ENCODE measurements around the gene STK11. TPM values are rescaled to one million over a fixed set of nuclear protein-coding genes. Genes with fewer than 3 reads are reported as not detected.

Gene STK11
- total RNA-seq, 2 donors from 2014 or later = 32.5 to 35.9 TPM

DNA sequence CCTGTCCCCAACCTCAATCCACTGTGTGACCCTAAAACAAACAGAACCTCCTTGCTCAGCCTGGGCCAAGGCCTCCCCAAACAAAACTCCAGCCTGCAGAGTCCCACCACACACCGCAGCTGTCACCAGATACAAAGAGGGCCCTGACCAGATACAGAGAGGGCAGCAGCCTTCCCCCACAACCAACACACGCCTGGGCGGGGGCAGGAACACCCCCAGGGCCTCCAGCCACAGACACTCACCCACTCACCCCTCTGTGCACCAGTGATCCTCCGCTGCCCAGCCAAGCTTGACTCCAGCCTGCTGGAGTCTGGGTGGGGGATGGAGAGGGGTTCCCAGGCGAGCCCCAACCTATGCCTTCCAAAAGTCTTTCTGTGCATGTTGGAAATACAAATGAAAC lies 57.6 kb downstream of the STK11 start:
- DNase-seq (ENCODE audit: low spot score) = no peak
- intact Hi-C loops (cut with DNase I) = no loop called here

GRCh38 chr19:1264801-1265614 lies 59.4 kb downstream of the STK11 start:
- intact Hi-C loops (cut with DNase I) = no loop called here
- DNase-seq (ENCODE audit: low spot score) = peak; percentile 93

DNA sequence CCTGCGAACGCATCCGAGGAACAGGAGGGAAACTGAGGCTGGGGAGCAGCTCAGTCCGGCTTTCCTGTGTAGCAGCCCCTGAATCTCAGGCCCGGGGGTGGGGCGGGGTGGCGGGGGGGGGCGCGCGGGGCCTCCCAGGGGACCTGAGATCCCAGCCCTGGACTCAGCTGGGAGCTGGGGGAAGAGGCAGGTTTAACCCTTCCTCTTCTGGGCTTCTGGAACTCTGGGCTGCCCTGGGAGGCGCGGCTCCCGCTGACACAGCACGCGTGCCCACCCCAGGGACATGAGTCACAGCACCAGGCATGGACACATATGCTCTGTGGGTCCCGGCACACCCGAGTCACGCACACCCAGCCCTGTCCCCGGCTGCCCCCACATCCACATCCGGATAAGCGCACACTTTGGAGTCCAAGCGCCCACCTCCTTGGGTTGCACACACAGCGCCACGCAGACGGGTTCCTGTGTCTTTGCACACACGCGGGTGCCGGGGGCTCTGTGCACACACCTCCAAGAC lies 60.1 kb downstream of the STK11 start:
- intact Hi-C loops (cut with DNase I) = loop anchor here in 1 of 2 donors (2.0 kb wide), 1 partner anchor 21 kb away; no protein-coding TSS in a partner anchor
- peak; percentile 95 for DNase-seq (ENCODE audit: low spot score)

DNA sequence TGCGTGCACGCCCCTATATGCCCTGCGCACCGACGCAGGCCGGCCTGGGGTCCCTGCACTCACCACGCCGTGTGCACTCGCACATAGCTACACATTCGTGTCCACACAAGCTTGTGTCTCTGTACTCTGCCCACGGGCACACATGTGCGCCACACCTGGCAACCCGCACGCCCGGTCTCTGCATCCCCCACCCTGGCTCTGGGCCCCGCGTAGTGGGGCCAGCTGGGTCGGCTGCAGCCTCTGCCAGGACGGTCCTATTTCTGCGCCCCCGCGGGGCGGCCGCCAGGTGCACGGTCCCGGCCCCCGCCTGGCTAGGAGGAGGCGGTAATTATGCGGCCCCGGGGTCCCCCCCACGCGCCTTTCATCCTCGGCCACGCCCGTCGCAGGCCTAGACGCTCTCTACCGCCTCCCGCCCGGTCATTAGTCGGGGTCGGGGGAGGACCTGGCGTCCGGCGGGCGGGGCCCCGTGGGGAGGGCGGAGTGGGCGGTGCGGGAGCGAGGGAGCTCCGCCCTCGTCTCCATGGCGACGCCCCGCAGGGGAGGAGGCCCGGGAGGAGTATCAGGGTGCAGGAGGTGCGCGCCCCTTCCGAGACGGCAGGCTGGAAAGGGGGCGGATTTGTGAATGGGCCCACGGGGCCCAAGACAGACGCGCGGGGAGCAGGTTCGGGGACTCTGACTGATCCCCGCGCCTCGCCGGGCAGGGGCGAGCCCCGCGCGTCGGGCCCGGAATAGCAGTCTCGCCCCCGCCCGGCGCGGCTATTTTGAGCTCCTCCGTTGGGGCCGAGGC lies 60.7 kb downstream of the STK11 start:
- DNase-seq (ENCODE audit: low spot score) = peak; percentile 97
- intact Hi-C loops (cut with DNase I) = loop anchor here in 1 of 2 donors (2.0 kb wide), 1 partner anchor 22 kb away; no protein-coding TSS in a partner anchor

GRCh38 chr19:1266916-1267476 lies 61.4 kb downstream of the STK11 start:
- DNase-seq (ENCODE audit: low spot score) = peak; percentile 95
- intact Hi-C loops (cut with DNase I) = loop anchor here (1.0 to 2.0 kb wide), 2 partner anchors 22 to 23 kb away; no protein-coding TSS in a partner anchor

DNA sequence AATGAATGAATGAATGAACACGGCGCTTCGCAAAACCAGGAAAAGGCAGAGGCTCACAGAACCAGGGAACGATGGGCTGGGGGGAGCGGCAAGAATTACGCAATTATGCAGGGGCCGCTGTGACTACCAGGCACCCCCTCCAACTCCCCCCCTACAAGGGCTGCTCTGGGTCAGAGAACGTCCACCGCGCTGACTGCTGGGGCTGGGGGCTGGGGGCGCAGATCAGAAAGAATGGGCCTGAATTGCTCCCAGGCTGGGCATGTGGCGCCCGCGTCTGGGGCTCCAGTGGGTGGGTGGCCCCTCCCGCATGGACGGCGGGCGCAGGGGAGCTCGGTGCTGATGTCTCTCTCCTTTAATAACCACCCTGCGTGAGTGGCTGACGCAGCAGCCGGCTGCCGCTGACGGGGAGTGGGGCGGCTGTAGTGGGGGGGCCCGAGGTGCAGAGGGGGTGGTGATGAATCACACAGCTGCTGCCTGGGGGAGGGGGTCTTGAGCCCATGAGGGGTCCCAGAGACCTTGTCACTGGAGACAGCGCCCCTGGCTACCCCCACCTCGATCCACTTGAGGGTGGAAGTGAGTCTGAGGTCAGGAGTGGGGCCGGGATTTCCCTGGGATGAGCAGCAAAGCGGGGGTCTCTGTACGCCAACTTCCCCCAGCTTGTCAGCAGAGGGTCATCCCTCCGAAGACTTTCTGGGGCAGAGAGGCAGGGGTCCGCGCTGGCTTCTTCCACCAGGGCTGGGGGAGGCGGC lies 62.1 kb downstream of the STK11 start:
- DNase-seq (ENCODE audit: low spot score) = peak; percentile 85
- intact Hi-C loops (cut with DNase I) = loop anchor here (1.0 to 2.0 kb wide), 2 partner anchors 23 kb away; no protein-coding TSS in a partner anchor

- peak; percentile 85 for DNase-seq (ENCODE audit: low spot score)
- intact Hi-C loops (cut with DNase I) = no loop called here
Measured at GRCh38 chr19:1268226-1269064, 62.9 kb downstream of the STK11 start.

DNA sequence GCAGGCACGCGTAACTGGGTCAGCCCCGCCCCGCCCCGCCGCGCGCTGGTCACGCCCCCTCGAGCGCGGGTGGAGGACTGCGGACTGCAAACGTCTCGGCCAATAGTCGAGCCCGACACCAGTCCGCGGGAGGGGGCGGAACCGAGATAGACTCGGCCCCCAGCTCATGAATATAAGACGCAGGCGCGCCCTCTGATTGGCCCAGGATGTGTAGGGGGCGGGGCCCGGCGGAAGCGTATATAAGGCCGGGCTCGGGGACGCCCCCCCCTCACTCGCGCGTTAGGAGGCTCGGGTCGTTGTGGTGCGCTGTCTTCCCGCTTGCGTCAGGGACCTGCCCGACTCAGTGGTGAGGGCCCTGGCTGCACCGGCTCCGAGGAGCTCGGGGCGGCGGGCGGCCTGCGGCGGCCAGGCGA lies 63.5 kb downstream of the STK11 start, which contains the start of gene CIRBP:
TSS of gene CIRBP (plus strand) at position 268 of the 413 bp plus-strand sequence. CDS start 1,602 bp downstream, outside the sequence.
- intact Hi-C loops (cut with DNase I) = no loop called here
- DNase-seq (ENCODE audit: low spot score) = peak; percentile 100

DNA sequence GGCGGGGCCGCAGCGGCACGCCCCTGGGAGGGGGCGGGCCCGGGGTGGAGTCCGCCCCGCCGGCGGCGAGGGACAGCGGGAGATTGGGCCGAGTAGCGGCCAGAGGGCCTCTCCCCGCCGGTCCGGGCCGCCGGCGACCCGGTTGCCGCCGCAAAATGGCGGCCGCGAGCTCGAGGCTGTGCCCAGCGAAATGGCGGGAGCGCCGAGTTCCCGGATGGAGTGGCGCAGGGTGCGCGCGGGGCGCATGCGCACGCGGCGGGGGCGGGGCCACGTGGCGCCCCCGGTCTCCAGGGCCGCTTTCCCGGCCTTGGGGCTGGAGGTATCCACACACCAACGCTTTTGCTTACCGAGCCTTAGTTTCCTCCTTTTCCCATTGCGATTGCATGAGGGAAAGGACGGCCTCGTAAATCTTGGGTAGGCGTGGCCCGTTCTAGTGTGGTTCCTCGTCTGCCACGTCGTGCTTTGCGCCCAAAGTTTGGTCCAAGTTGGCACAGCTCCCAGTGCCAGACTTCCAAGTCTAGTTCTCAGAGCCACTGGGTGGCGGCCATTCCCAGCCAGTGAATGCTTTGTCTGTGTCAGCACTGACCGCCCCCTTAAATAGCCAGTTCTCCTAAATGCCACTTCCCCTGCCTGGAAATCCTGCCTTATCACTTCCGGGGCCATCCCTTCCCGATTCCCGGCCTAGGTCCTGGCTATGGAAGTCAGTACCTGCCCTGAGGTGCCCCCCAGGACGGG lies 64.1 kb downstream of the STK11 start:
- intact Hi-C loops (cut with DNase I) = loop anchor here in 1 of 2 donors (10.0 kb wide), 1 partner anchor 115 kb away; the partner anchor contains the start of gene NDUFS7
- DNase-seq (ENCODE audit: low spot score) = peak; percentile 97

DNA sequence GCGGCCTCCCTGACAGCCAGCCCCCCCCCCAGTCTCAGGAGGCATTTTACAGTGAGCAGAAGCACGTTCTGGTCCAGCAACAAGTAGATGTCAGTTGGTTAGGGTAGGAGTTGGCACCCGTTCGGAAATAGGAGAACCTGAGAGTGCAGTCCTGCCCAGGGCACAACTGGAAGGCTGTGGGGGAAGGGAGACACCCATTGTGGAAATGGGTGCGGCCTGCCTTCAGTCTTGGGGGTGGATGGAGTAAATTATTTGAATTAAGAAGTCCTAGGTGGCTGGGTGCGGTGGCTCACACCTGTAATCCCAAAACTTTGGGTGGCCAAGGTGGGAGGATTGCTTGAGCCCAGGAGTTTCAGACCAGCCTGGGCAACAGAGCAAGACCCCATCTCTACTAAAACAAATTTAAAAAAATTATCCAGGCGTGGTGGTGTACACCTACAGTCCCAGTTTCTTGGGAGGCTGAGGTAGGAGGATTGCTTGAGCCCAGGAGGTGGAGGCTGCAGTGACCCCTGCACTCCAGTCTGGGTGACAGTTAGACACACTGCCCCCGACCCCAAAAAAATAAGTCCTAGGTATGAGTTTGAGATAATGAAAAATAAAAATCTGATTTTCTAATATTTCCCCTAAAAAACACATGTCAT lies 64.8 kb downstream of the STK11 start:
- intact Hi-C loops (cut with DNase I) = loop anchor here in 1 of 2 donors (10.0 kb wide), 1 partner anchor 114 kb away; the partner anchor contains the start of gene NDUFS7
- no peak for DNase-seq (ENCODE audit: low spot score)

GRCh38 chr19:1270854-1271527 lies 65.4 kb downstream of the STK11 start:
- DNase-seq (ENCODE audit: low spot score) = no peak
- intact Hi-C loops (cut with DNase I) = loop anchor here in 1 of 2 donors (10.0 kb wide), 1 partner anchor 114 kb away; the partner anchor contains the start of gene NDUFS7

GRCh38 chr19:1271528-1272422 lies 66.2 kb downstream of the STK11 start:
- no peak for DNase-seq (ENCODE audit: low spot score)
- intact Hi-C loops (cut with DNase I) = loop anchor here in 1 of 2 donors (10.0 kb wide), 1 partner anchor 113 kb away; the partner anchor contains the start of gene NDUFS7

DNA sequence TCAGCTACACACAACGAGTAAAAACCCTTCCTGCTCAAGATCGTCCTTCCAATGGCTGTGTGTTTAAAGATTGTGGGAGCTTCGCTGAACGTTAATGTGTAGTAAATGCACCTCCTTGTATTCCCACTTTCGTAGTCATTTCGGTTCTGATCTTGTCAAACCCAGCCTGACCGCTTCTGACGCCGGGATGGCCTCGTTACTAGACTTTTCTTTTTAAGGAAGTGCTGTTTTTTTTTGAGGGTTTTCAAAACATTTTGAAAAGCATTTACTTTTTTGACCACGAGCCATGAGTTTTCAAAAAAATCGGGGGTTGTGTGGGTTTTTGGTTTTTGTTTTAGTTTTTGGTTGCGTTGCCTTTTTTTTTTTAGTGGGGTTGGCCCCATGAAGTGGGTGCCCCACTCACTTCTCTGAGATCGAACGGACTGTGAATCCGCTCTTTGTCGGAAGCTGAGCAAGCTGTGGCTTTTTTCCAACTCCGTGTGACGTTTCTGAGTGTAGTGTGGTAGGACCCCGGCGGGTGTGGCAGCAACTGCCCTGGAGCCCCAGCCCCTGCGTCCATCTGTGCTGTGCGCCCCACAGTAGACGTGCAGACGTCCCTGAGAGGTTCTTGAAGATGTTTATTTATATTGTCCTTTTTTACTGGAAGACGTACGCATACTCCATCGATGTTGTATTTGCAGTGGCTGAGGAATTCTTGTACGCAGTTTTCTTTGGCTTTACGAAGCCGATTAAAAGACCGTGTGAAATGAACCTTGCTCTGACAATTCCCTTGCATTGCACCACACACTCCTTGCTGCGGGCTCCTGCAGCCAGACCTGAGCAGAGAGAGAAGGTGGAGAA lies 67.1 kb downstream of the STK11 start:
- DNase-seq (ENCODE audit: low spot score) = no peak
- intact Hi-C loops (cut with DNase I) = loop anchor here in 1 of 2 donors (10.0 kb wide), 1 partner anchor 112 kb away; the partner anchor contains the start of gene NDUFS7

Measured in posterior vena cava (tissue), 2 donors.